ENCODE data around the gene DAPP1.

The DAPP1 gene

GRCh38 chr4:99855678-99856077, 39.1 kb downstream of the DAPP1 start:
- DNase-seq: no peak

DNA sequence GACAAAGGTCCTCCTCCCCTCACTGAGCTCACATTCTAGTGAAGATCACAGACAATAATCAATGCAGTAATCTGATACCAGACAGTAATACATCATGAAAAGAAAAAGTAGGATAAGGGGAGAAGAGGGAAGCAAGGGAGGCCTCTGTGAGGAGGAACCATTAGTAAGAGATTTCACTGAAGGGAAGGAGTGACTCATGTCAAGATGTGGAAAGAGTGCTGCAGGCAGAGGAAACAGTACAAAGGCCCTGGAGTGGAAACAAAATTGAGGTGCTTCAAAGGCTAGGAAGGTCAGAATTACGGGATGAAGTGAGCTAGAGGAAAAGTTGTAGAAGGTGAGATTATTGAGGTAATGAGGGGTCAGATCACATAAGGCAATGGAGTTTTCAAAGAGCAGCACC, 39.5 kb downstream of the DAPP1 start:
- DNase-seq: no peak

- DNase-seq: no peak
Measured at GRCh38 chr4:99857307-99857706, 40.7 kb downstream of the DAPP1 start.

GRCh38 chr4:99859618-99860017, 43.0 kb downstream of the DAPP1 start:
- no peak for DNase-seq

DNA sequence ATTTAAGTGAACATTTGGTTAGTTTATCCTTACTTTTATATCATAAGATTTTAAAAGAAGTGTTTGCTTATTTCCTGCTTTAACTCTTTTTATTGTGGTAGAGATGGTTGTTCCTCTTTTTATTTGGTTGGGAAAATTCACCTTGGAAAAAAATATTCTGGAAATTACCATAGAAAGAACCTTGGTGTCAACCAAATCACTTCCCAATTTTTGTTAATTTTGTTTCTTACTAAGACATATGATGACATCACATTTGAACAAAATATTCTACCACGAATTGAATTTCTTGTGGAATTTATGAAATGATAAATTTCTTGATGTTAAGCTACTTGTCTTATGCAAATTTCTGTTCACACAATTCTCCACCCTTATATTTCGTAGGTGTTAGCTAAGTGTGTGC, 43.9 kb downstream of the DAPP1 start:
- DNase-seq: no peak

DNA sequence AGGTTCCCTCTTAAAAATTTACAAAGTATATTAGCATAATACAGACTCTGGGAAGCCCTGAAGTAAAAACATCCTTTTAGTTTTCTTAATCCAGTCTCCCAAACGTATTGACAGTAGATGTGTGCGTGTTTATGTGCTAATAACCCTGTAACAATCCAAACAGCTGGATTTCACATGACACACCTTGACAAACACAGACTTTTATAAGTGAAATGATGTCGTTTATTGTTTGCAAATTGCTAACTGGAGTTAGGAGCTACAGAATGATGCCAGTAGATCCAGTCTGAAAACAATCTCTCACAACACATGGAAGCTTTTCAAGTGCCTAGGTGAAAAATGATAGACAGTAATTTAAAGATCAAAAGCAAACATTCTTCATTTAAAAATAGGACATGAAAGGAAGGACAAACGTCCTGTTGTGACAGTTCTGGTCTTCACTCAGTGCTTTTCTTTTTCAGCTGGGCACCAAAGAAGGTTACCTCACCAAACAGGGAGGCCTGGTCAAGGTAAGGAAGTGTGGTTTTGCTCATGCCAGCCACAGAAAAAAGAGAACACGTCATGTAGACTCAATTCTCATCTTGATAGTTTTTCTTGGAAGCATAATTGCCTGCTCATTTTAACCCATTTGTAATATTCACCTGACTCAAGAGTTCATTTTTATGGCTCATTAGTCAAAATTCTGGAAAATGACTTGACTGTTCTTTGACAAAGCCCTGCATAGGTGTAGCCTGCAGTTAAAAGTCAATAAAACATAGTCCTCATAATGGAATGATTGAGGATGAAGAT, 44.7 kb downstream of the DAPP1 start:
- no peak for DNase-seq

DNA sequence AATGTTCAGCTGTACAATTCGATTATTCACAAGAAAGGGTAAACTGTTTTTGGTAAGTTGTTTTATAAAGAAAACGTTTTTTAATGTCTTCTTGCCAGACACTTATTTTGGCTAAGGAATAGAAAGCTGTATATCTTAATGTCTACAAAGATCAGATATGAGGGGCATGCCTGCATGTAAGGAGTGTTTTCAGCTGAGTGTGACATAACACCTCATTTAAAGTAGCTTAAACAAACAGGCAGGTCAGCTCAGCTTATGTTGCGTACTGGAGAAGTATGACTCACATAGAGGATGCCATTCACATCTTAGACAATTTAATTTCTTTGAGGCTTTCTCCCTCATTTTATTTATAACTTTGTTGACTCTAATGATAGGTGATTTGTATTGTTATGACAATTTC, 47.2 kb downstream of the DAPP1 start:
- DNase-seq: no peak

GRCh38 chr4:99868126-99868596, 51.5 kb downstream of the DAPP1 start:
- DNase-seq: no peak

- no peak for DNase-seq
Measured at GRCh38 chr4:99872570-99872969, 55.9 kb downstream of the DAPP1 start.

DNA sequence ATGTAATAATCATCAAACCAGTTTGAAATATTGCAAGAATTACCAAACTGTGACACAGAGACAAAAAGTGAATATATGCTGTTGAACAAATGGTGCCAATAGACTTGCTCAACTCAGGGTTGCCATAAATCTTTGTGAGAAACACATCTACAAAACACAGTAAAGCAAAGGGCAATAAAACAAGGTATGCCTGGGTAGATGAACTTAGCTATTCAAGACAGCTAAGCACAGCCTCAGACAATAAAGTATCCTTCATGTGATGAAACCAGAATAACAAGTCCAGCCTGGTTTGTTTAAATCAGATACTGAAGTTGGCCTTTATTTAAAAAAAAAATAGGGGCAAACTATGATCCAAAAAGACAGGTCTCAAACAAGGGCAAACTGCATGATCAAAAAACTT, 58.4 kb downstream of the DAPP1 start:
- no peak for DNase-seq

DNA sequence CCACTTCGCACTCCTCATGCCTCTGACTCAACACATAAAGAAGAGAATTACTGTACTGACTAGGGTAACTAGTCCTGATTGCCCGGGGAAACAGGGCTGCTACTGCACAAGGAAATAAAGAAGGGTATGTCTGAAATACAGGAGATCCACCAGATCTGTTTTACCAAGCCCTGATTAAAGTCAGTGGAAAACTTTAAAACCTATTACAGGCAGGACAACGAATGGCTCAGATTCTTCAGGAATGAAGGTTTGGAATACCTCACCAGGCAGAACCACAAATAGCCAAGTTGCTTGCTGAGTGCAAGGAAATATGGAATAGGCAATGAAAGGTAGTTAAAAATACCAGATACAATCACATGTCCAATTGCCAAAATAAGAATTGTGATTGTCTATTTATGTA, 60.3 kb downstream of the DAPP1 start:
- DNase-seq: no peak

DNA sequence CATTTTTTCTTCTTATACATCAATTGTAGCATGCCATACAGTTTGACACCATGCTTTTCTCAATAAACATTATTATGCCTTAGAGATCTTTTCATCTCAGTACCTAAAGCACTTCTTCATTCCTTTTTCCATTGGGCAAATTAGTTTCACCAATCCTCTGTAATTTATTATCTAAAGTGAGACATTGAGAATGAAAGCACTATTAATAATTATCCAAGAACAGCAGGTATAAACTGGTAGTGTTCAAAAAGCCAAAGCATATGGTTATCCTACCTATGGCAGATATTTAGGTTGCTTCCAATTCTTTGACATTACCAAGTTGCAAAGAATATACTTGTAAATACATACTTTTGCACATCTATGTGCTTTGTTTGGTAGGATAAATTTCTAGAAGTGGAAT, 62.0 kb downstream of the DAPP1 start:
- no peak for DNase-seq

GRCh38 chr4:99879458-99879857, 62.8 kb downstream of the DAPP1 start:
- DNase-seq: no peak

DNA sequence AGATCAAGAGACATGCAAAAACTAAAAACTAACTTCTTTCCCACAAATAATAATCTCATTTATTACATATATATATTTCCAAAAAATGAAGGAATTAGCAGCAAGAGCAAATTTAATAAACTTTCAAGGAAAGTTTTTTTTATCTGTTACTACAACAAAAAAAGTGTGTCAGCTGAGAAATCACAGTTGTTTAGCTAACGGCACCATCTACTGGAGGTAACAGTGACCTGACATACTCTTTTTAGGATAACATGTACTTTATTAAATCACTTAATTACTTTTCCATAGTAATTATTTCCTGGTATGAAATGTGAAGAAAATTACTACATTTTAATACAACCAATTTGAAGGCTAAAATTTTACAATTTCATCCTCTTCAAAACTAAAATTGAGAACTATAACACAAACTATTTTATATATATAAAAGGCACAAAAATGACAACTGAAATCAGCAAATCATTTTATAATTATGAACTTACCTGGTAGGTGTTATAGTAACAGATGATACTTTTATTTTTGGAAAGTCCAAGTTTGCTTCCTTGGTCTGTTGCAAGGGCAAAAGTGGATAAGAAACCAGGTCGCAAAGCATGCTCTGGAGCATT, 68.5 kb downstream of the DAPP1 start:
- DNase-seq: no peak

DNA sequence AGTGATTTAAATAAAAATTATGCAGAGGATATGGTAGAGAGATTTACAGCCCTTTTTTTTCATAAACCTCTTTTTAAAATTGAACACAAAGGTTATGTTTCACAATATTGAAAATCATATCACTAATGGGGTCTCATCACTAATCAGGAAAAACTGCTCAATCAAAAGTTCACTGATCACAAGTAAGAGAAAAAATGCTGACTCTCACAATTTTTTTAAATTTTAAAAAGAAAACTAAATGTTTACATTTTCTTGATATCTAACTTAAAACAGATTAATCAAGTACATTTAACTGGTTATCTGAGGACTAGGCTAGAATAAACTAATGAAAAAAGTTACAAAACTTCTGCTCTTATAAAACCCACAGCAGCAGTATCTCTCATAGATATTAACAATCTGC, 69.1 kb downstream of the DAPP1 start:
- no peak for DNase-seq

DNA sequence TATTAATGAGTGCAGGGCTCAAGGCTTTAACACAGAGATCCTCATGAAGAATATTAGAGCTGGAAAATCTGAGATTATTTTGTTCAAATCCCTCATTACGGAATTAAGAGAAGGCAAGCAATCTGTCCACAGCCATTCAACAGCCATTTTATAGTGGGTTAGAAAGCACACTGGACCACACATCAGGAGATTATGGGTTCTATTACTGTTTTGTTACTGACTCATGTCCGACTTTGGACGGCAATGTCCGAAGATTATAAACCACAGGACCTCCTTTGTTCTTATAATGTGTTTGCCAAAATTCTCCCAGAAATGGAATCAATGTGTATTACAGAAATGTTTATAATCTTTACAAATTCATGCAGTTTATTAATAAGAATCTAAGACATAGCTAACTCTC, 69.5 kb downstream of the DAPP1 start:
- DNase-seq: no peak

DNA sequence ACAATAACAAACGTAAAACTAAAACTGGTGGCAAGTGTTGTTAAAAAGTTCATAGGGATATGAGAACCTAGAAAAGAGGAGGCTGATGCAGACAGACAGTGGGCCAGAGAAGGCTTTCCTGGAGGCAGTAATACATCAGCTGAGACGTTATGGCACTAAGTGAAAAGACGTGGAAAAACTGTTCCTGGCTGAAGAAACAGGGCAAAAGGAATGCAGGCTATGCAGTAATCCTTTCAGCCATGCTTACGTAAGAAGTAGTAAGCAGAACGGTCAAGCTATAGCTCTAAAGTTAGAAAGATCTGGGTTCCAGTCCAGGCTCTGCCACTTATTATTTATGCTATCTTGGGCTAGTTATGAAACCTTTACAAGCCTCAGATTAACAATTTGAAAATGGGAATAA, 71.2 kb downstream of the DAPP1 start:
- no peak for DNase-seq

DNA sequence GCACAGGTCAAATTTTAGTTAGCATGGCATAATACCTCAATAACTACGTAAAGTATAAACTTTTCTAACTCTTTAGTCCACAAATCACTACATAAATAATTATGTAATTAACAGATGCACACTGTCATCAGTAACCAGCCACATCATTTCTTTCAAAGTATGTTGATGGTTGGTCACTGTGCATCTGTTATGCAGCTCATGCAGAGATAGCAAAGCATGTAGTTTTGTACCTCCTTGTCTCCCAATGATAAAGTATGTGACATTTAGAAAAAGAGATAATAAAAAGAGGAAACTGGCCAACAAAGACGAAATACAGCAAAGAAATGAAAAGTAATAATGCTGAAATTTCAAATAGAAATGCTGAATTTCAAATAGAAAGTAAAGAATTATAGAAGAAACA, 74.7 kb downstream of the DAPP1 start:
- no peak for DNase-seq

GRCh38 chr4:99893029-99893428, 76.4 kb downstream of the DAPP1 start:
- no peak for DNase-seq

GRCh38 chr4:99893839-99894160, 77.2 kb downstream of the DAPP1 start:
- peak in 1 of 14 donors; percentile 47 for DNase-seq

DNA sequence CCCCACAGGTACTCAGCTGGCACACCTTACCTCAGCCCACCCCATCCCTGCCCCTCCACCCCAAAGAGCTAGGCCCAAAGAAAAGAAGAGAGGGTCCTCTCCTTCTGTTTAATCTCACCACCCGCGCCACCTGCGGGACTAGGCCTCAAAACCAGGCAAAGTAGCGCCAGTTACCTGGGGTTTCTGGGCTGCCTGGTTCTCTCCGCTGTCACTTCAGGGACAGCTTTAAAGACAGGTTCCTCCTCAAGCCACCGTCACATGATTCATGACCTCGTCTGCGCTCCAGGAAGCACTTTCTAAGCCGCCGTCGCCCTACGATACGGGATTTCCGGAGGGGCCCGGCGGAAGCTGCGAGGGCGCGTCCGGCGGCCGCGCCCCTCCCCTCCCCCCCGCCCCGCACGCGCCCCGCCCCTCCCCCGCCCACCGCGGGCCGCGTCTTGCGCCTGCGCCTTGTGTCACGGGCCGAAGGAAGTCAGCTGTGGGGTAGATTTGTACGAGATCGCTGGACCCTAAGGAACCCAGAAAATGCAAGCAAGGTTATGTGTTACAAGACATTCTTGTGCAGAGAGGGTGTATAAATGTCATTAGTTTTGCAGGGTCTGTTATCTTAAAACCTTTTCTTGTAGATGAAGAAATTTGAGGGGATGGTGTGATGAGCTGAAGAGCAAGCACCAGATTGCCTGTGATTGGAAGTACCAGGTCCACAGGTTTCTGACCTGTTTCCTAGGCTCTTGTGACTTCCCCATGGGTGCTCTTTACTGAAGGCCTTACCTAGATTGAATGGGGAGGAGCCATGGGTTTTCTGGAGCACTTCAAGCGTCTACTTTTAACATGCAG, 77.8 kb downstream of the DAPP1 start, which contains the start of gene LAMTOR3:
LAMTOR3 (minus strand) TSS at position 267 of the 837 bp plus-strand sequence. CDS start 464 bp downstream, outside the sequence.
- peak; percentile 25 to 93 (median 85) for DNase-seq

- no peak for DNase-seq
Measured at GRCh38 chr4:99894998-99895397, 78.4 kb downstream of the DAPP1 start.

GRCh38 chr4:99915449-99915848, 98.8 kb downstream of the DAPP1 start:
- no peak for DNase-seq

Measured in C1 segment of cervical spinal cord (tissue), 14 donors.